Left ventricle myocardium inferior (tissue), 1 donor: ENCODE measurements around the gene DTL. TPM values are rescaled to one million over a fixed set of nuclear protein-coding genes. Genes with fewer than 3 reads are reported as not detected.
"Not testable (repeated sequence)": the region's sequence is repeated elsewhere in the genome, so short reads cannot be mapped to it uniquely, and the experiment has no call there.

Experiments
- DNase-seq: peaks from one replicate; pipeline ENCODE4 v3.0.0-alpha.2; 2020
- H3K27ac ChIP-seq: fragments of 200-600 bp; replicated peaks from 2 replicates; pipeline ENCODE4 v1.8.0; 2021
- H3K27me3 ChIP-seq: fragments of 200-600 bp; 2 replicates; pipeline ENCODE4 v1.8.0; 2021; ENCODE audit warnings: low read depth
- H3K36me3 ChIP-seq: fragments of 200-600 bp; 2 replicates; pipeline ENCODE4 v1.8.0; 2021
- H3K4me1 ChIP-seq: fragments of 200-600 bp; 2 replicates; pipeline ENCODE4 v1.8.0; 2021
- H3K4me3 ChIP-seq: fragments of 200-600 bp; 2 replicates; pipeline ENCODE4 v1.8.0; 2021; ENCODE audit warnings: mild to moderate bottlenecking, moderate library complexity
- H3K9me3 ChIP-seq: fragments of 200-600 bp; replicated peaks from 2 replicates; pipeline ENCODE4 v1.8.0; 2021
- CTCF ChIP-seq: fragments of 200-600 bp; IDR thresholded peaks from 2 replicates; pipeline ENCODE4 v1.8.0; 2021; ENCODE audit warnings: antibody characterized with exemption, mild to moderate bottlenecking, borderline replicate concordance
- intact Hi-C: fragments of 100-400 bp; cut with micrococcal nuclease; formaldehyde crosslinking; loops from one replicate; pipeline ENCODE4 v1.11.0; 2022
- total RNA-seq: library from RNA; stranded (reverse); fragmentation: NEBNext Ultra II Directional; extraction: Animal tissue kit (Norgen Biotek cat#: 25700); gene quantifications from one replicate; pipeline ENCODE4 v1.2.1, GENCODE V29; 2021
- donor health status: DM: no; HTN: yes; CAD: no; lungs with severe emphysema.

DTL gene
- total RNA-seq, 1 donor from 2014 or later = 0.30 TPM

DNA sequence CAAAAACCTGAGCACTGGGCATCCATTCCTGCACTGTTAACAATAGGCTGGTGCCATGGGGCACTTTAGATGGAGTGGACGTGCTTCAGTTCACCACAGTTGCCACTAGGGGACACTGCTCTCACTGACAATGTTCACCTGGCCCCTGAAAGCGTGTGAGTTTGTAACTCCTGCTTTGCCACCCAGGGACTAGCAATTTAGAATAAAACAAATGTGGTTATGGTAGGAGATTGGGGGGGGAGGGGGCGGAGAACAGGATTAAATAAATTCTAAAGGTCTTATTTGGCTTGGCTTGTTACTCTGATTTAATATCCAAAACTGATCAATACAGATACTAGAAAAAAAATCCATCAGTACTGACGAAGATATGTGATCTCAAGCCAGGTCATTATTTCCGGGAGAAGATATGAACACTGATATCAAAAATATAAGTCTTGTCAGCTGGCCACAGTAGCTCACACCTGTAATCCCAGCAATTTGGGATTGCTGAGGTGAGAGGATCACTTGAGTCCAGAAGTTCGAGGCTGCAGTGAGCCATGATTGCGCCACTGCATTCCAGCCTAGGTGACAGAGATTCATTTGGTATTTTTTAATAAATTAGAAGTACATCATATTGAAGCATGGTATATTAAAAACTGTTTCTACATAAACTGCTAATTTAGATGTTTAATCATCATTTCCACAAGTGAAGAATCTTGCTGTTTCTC is 23.4 kb upstream of the DTL start:
- peak; percentile 93 for TF ChIP-seq CTCF
- no peak overlapping the region for H3K4me3 ChIP-seq
- no peaks in the 10 kb centered on the region for H3K27me3 ChIP-seq
- H3K4me1 ChIP-seq = peaks cover 5% of the 10 kb centered on the region
- H3K27ac ChIP-seq = no peak overlapping the region
- DNase-seq = peak; percentile 25
- intact Hi-C loops = no loop called here
- no peaks in the 10 kb centered on the region for H3K9me3 ChIP-seq
- peaks cover 22% of the 10 kb centered on the region for H3K36me3 ChIP-seq

DNA sequence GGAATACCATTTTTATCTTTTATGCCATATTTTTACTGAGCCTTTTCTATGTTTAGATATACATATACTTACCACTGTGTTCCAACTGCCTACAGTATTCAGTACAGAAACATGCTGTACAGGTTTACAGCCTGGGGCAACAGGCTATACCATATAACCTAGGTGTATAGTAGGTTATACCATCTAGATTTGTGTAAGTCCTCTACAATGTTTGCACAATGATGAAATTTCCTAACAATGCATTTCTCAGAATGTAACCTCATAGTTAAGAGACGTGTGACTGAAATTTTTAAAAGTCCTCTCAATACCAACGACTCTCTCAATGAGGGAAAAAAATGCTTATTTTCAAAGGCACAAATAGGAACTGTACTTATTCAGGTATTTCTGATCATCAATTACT is 21.9 kb upstream of the DTL start:
- H3K27me3 ChIP-seq = no peaks in the 10 kb centered on the region
- TF ChIP-seq CTCF = no peak
- H3K4me1 ChIP-seq = peaks cover 5% of the 10 kb centered on the region
- H3K9me3 ChIP-seq = no peaks in the 10 kb centered on the region
- intact Hi-C loops = no loop called here
- no peak overlapping the region for H3K27ac ChIP-seq
- no peak for DNase-seq
- peaks cover 21% of the 10 kb centered on the region for H3K36me3 ChIP-seq
- H3K4me3 ChIP-seq = no peak overlapping the region

GRCh38 chr1:212020975-212021374 is 14.6 kb upstream of the DTL start:
- Histone ChIP-seq H3K27ac (no peak overlapping the region), H3K4me3 (no peak overlapping the region), H3K36me3 (peaks cover 16% of the 10 kb centered on the region), H3K9me3 (peaks cover 7% of the 10 kb centered on the region), H3K27me3 (no peaks in the 10 kb centered on the region), H3K4me1 (no peaks in the 10 kb centered on the region)
- intact Hi-C loops = no loop called here
- TF ChIP-seq CTCF = no peak
- DNase-seq = no peak

GRCh38 chr1:212021563-212021962 is 14.0 kb upstream of the DTL start:
- Histone ChIP-seq H3K4me1 (no peaks in the 10 kb centered on the region), H3K4me3 (no peak overlapping the region), H3K9me3 (peaks cover 7% of the 10 kb centered on the region), H3K27me3 (no peaks in the 10 kb centered on the region), H3K36me3 (peaks cover 10% of the 10 kb centered on the region), H3K27ac (no peak overlapping the region)
- TF ChIP-seq CTCF = no peak
- intact Hi-C loops = no loop called here
- no peak for DNase-seq

DNA sequence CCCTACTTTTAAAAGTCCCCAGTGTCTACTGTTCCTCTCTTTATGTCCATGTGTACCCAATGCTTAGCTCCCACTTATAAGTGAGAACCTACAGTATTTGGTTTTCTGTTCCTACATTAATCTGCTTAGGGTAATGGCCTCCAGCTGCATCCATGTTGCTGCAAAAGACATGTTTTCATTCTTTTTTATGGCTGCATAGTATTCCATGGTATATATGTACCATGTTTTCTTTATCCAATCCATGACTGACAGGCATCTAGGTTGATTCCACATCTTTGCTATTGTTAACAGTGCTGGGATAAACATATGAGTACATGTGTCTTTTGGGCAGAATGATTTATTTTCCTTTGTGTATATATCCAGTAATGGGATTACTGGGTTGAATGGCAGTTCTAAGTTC is 12.6 kb upstream of the DTL start:
- H3K4me1 ChIP-seq, DNase-seq, H3K36me3 ChIP-seq, H3K4me3 ChIP-seq, H3K27ac ChIP-seq, H3K9me3 ChIP-seq, intact Hi-C loops, H3K27me3 ChIP-seq: not testable (repeated sequence)

GRCh38 chr1:212024469-212025149 is 10.9 kb upstream of the DTL start:
- DNase-seq = no peak

DNA sequence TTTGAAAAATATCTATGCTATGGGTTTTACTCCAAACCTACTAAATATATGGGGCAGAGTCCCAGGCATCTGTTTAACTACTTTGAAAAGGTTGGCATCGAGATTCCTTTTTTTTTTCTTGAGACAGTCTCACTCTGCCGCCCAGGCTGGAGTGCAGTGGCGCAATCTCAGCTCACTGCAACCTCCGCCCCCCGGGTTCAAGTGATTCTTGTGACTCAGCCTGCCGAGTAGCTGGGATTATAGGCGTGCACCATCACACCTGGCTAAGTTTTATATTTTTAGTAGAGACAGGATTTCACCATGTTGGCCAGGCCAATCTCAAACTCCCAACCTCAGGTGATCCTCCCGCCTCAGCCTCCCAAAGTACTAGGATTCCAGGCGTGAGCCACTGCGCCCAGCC is 7.8 kb upstream of the DTL start:
- H3K9me3 ChIP-seq, H3K27ac ChIP-seq, H3K27me3 ChIP-seq, intact Hi-C loops, DNase-seq, H3K4me3 ChIP-seq, H3K36me3 ChIP-seq: not testable (repeated sequence)
- peaks cover 18% of the 10 kb centered on the region for H3K4me1 ChIP-seq

More at GRCh38 chr1:212024469-212025149, 10.9 kb upstream of the DTL start:
- intact Hi-C loops = no loop called here
- H3K9me3 ChIP-seq = peaks cover 7% of the 10 kb centered on the region
- H3K27me3 ChIP-seq = no peaks in the 10 kb centered on the region
- H3K27ac ChIP-seq = no peak overlapping the region
- H3K4me1 ChIP-seq = no peaks in the 10 kb centered on the region
- no peak for TF ChIP-seq CTCF
- no peak overlapping the region for H3K4me3 ChIP-seq
- peaks cover 8% of the 10 kb centered on the region for H3K36me3 ChIP-seq
